LNCaP clone FGC (cell line): Measurements from ENCODE around the gene RFPL3.
"Not testable (repeated sequence)": the region's sequence is repeated elsewhere in the genome, so short reads cannot be mapped to it uniquely, and the experiment has no call there.

Experiments
- DNase-seq: peaks from one replicate; pipeline ENCODE4 v3.0.0-alpha.2; 2011; ENCODE audit warnings: low read depth
- H3K4me3 ChIP-seq: 2 replicates; pipeline ENCODE4 v1.5.1; 2011; ENCODE audit warnings: mild to moderate bottlenecking, low read depth, low read length, control low read depth
- CTCF ChIP-seq: IDR thresholded peaks from 2 replicates; pipeline ENCODE4 v1.5.1; 2012; ENCODE audit warnings: mild to moderate bottlenecking; ENCODE audit not compliant: control insufficient read depth, insufficient read depth; ENCODE audit errors: extremely low read depth

The RFPL3 gene

DNA sequence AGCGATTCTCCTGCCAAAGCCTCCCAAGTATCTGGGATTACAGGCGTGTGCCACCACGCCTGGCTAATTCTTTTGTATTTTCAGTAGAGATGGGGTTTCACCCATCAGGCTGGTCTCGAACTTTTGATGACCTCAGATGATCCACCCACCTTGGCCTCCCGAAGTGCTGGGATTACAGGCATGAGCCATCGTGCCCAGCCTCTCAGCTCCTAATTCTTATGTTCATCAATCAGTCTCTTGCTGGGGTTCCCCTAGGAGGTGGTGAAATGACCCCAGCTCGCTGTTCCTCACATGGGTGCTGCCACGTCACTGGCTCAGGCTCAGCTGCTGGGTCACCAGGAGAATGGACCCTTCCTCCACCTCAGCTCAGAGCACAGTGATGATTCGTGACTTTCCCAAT is at the start of gene RFPL3:
Gene RFPL3, plus strand, starts transcription at position 301 of the 400 bp plus-strand sequence. CDS start 205 bp downstream, outside the sequence.
- H3K4me3 ChIP-seq, DNase-seq: not testable (repeated sequence)

DNA sequence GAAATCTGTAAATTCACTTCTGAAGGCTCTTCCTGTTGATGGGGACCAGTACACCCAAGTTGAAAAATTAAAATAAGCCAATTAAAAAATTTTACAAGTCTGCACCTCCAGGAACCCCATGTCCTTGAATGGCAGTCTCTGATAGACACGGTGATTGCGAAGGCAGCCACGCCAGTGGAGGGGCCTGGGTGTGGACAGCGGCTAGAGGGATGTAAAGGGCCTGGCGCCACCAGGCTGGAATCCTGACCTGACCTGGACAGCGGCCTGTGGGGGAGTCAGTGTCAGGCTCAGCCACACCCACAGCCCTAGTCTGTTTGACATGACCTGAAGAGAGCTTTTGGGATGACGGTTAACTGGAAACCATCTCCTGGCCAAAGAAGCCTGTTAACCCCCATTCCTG is 49.5 kb upstream of the RFPL3 start:
- no peak overlapping the region for H3K4me3 ChIP-seq
- no peak for DNase-seq

GRCh38 chr22:32308934-32309333 is 48.7 kb upstream of the RFPL3 start:
- no peak for DNase-seq
- TF ChIP-seq CTCF = no peak
- H3K4me3 ChIP-seq = no peak overlapping the region

More for the DNA sequence above, 49.5 kb upstream of the RFPL3 start:
- no peak for TF ChIP-seq CTCF

DNA sequence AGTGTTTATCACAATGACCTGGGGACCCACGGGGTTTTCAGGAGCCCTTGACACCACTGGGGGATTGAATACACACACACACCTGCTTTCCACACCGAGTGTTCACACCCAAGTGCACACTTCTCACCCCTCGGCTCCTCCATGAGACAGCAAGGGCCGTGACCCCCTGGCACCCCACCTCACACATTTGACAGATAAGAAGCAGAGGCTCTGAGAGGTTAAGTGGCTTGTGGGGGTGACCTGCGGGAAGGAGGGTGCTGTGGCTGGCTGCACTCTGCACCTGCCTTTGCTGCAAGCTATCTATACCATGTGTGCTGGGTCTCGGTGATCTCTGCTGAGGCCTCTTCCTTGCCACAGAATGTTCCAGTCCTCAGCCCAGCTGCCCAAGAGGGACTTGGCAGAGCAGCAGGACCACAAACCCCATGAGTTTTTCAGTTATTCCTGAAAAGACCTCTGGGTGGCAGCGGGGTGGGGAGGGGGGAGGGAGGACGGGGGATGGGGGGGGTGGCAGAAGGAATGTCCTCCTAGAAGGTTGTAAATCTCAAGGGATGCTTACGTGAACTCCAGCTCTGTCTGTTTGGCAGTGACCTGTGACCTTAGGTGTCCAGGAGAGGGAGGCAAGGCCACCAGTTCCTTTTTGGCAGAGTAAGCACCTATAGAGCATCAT is 47.9 kb upstream of the RFPL3 start:
- DNase-seq = no peak
- TF ChIP-seq CTCF = no peak
- H3K4me3 ChIP-seq = no peak overlapping the region

DNA sequence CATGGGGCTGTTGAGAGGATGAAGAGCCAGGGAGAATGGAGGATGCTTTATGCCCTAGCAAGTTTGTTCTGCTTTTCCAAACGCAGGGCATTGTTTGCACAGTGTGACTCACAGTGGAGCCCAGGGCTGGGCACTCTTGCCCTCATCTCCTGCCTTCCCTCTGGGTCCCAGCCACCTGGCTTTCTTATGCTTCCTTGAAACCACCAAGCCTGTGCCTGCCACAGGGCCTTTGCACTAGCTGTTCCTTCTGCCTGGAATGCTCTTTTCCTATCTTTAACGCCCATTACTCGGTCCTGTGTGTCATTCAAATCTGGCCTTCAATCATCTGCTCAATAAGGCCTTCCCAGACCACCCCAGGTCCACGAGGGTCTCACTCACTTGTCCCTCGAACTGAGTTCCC is 46.9 kb upstream of the RFPL3 start:
- TF ChIP-seq CTCF = no peak
- DNase-seq = no peak
- H3K4me3 ChIP-seq = no peak overlapping the region

DNA sequence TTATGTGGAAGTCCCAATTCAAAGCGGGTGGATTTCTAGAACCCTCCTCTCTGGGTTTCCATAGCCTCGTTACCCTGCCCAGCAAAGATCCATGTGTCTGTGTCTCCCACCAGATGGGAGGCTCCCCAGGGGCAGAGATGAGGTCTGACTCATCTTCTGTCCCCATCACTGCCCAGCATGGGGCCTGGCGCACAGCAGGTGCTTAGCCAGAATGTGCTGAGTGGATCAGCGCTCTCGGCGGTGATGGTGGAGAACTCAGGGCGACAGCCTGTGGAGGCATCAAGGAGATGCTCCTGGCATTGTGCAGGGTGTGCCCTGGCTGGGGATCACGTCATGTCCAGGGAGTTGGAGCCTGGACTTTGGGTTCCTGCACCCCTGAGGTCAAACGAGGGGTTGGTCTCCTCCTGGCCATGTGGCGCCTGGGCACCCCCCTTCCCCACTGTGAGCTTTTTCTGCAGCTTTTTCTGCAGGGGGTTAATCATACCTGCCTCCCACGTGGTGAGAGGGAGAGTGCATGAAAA is 46.1 kb upstream of the RFPL3 start:
- no peak for DNase-seq
- TF ChIP-seq CTCF = no peak
- no peak overlapping the region for H3K4me3 ChIP-seq

- TF ChIP-seq CTCF = no peak
- no peak overlapping the region for H3K4me3 ChIP-seq
- DNase-seq = no peak
Measured at GRCh38 chr22:32312748-32313147, 44.9 kb upstream of the RFPL3 start.
